GM23338 (cell line): ENCODE measurements around the gene BNC2.

Source experiments
- CREB1 ChIP-seq: fragments of 250-450 bp; sonication (Bioruptor Pico); IDR thresholded peaks from 2 replicates; pipeline ENCODE4 v1.5.0; 2020; ENCODE audit warnings: low read depth, mild to moderate bottlenecking, moderate library complexity
- CTCF ChIP-seq, 2 experiments: fragments of 200-600 bp in 1 of 2; sonication (generic) in 1 of 2; conservative IDR thresholded peaks; 2 replicates each; pipeline versions ENCODE4 v1.5.1 to v1.6.1; 2016 to 2017; ENCODE audit warnings: antibody characterized with exemption in 2 of 2, low read depth in 2 of 2, mild to moderate bottlenecking in 2 of 2, moderate library complexity in 1 of 2
- ETS1 ChIP-seq: IDR thresholded peaks from 2 replicates; pipeline ENCODE4 v1.6.1; 2016; ENCODE audit warnings: antibody characterized with exemption

- TF ChIP-seq CTCF (conservative IDR thresholded peaks at IDR 0.05; ENCODE audit: low read depth in 2 of 2) (no peak), ETS1 (no peak), CREB1 (CRISPR knock-in tag) (no peak)
Measured at GRCh38 chr9:16832101-16832500, 38.4 kb downstream of the BNC2 start.
